Liver (tissue), 3 donors: ENCODE measurements around the gene F12.

Experiments
- EGR1 ChIP-seq, 2 donors: IDR thresholded peaks; 2 replicates each; pipeline ENCODE4 v1.6.1; 2016 to 2018; ENCODE audit warnings: antibody characterized with exemption in 2 of 2, low read depth in 2 of 2
- FOXA1 ChIP-seq: IDR thresholded peaks from 2 replicates; pipeline ENCODE4 v1.6.1; 2016; ENCODE audit warnings: antibody characterized with exemption
- GABPA ChIP-seq, 2 donors: IDR thresholded peaks in 1 of 2; conservative IDR thresholded peaks in 1 of 2; 2 replicates each; pipeline ENCODE4 v1.6.1; 2016; ENCODE audit warnings: antibody characterized with exemption in 2 of 2, mild to moderate bottlenecking in 1 of 2, moderate library complexity in 1 of 2
- HNF4A ChIP-seq, 2 donors: conservative IDR thresholded peaks; 2 replicates each; pipeline ENCODE4 v1.6.1; 2016; ENCODE audit warnings: antibody characterized with exemption in 2 of 2, mild to moderate bottlenecking in 2 of 2
- RAD21 ChIP-seq, 2 donors: IDR thresholded peaks; 2 replicates each; pipeline ENCODE4 v1.6.1; 2016; ENCODE audit warnings: antibody characterized with exemption in 2 of 2, mild to moderate bottlenecking in 2 of 2
- SP1 ChIP-seq: IDR thresholded peaks from 2 replicates; pipeline ENCODE4 v1.6.1; 2018; ENCODE audit warnings: antibody characterized with exemption, mild to moderate bottlenecking
- TF ChIP-seq, protein P1 (sequence below): fragments of 150-350 bp; IDR thresholded peaks from 2 replicates; pipeline ENCODE4 v1.5.1; 2017; ENCODE audit warnings: improper control_type of control experiment, low read depth, low read length; ENCODE audit not compliant: missing input control
- TF ChIP-seq, protein P2 (sequence below): IDR thresholded peaks from 2 replicates; pipeline ENCODE4 v1.6.1; 2016; ENCODE audit warnings: antibody characterized with exemption
- TF ChIP-seq, protein P3 (sequence below): IDR thresholded peaks from 2 replicates; pipeline ENCODE4 v1.6.1; 2016; ENCODE audit warnings: antibody characterized with exemption
- TF ChIP-seq, protein P4 (sequence below): IDR thresholded peaks from 2 replicates; pipeline ENCODE4 v1.6.1; 2016; ENCODE audit warnings: antibody characterized with exemption, mild to moderate bottlenecking
- donor health status: healthy.
- donor health status: healthy.

DNA sequence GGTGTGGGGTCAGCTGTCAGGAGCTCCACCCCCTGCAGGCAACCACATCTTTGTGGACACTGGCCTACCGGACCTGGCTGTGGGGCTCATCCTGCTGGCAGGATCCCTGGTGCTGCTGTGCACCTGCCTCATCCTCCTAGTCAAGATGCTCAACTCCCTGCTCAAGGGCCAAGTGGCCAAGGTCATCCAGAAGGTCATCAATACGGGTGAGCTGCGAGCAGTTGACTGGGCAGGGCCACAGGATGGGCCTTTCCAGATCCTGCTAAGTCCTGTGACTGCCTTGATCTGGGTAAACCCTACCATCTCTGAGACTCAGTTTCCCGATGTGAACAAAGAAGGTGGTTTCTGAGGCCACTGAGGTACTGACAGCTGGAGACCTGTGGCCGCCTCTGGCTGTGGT is 15.4 kb downstream of the F12 start:
- TF ChIP-seq, protein P1, sequence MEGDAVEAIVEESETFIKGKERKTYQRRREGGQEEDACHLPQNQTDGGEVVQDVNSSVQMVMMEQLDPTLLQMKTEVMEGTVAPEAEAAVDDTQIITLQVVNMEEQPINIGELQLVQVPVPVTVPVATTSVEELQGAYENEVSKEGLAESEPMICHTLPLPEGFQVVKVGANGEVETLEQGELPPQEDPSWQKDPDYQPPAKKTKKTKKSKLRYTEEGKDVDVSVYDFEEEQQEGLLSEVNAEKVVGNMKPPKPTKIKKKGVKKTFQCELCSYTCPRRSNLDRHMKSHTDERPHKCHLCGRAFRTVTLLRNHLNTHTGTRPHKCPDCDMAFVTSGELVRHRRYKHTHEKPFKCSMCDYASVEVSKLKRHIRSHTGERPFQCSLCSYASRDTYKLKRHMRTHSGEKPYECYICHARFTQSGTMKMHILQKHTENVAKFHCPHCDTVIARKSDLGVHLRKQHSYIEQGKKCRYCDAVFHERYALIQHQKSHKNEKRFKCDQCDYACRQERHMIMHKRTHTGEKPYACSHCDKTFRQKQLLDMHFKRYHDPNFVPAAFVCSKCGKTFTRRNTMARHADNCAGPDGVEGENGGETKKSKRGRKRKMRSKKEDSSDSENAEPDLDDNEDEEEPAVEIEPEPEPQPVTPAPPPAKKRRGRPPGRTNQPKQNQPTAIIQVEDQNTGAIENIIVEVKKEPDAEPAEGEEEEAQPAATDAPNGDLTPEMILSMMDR = no peak
- TF ChIP-seq FOXA1 (no peak), SP1 (no peak), RAD21 (IDR thresholded peaks at IDR 0.05) (no peak), HNF4A (conservative IDR thresholded peaks at IDR 0.05) (no peak), EGR1 (IDR thresholded peaks at IDR 0.05; ENCODE audit: low read depth in 2 of 2) (no peak), GABPA (IDR thresholded peaks at IDR 0.05 in 1 of 2, conservative IDR thresholded peaks at IDR 0.05 in 1 of 2) (no peak)
- TF ChIP-seq, protein P2, sequence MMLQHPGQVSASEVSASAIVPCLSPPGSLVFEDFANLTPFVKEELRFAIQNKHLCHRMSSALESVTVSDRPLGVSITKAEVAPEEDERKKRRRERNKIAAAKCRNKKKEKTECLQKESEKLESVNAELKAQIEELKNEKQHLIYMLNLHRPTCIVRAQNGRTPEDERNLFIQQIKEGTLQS = no peak
- TF ChIP-seq, protein P3, sequence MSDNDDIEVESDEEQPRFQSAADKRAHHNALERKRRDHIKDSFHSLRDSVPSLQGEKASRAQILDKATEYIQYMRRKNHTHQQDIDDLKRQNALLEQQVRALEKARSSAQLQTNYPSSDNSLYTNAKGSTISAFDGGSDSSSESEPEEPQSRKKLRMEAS = no peak
- TF ChIP-seq, protein P4, sequence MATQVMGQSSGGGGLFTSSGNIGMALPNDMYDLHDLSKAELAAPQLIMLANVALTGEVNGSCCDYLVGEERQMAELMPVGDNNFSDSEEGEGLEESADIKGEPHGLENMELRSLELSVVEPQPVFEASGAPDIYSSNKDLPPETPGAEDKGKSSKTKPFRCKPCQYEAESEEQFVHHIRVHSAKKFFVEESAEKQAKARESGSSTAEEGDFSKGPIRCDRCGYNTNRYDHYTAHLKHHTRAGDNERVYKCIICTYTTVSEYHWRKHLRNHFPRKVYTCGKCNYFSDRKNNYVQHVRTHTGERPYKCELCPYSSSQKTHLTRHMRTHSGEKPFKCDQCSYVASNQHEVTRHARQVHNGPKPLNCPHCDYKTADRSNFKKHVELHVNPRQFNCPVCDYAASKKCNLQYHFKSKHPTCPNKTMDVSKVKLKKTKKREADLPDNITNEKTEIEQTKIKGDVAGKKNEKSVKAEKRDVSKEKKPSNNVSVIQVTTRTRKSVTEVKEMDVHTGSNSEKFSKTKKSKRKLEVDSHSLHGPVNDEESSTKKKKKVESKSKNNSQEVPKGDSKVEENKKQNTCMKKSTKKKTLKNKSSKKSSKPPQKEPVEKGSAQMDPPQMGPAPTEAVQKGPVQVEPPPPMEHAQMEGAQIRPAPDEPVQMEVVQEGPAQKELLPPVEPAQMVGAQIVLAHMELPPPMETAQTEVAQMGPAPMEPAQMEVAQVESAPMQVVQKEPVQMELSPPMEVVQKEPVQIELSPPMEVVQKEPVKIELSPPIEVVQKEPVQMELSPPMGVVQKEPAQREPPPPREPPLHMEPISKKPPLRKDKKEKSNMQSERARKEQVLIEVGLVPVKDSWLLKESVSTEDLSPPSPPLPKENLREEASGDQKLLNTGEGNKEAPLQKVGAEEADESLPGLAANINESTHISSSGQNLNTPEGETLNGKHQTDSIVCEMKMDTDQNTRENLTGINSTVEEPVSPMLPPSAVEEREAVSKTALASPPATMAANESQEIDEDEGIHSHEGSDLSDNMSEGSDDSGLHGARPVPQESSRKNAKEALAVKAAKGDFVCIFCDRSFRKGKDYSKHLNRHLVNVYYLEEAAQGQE = no peak
